Kidney epithelial cell (primary cell): ENCODE measurements around the gene HEMK1. TPM values are rescaled to one million over a fixed set of nuclear protein-coding genes. Genes with fewer than 3 reads are reported as not detected.
A peak's percentile ranks its signal among the peaks of the same experiment; 100 is the strongest.

Experiments
- DNase-seq: peaks from one replicate; pipeline ENCODE4 v3.0.0-alpha.2; 2010; ENCODE audit warnings: low read depth
- H3K27me3 ChIP-seq: 2 replicates; pipeline ENCODE4 v1.6.0; 2011; ENCODE audit warnings: low read length; ENCODE audit not compliant: control insufficient read depth, insufficient read depth
- H3K36me3 ChIP-seq: 2 replicates; pipeline ENCODE4 v1.5.1; 2011; ENCODE audit warnings: low read length; ENCODE audit not compliant: control insufficient read depth, insufficient read depth
- H3K4me3 ChIP-seq: 2 replicates; pipeline ENCODE4 v1.5.1; 2011; ENCODE audit warnings: low read depth, mild to moderate bottlenecking, control low read depth, low read length
- CTCF ChIP-seq: IDR thresholded peaks from 2 replicates; pipeline ENCODE4 v1.5.1; 2011; ENCODE audit warnings: mild to moderate bottlenecking, moderate library complexity, low read length, control low read depth, inconsistent platforms; ENCODE audit not compliant: insufficient read depth, poor library complexity, severe bottlenecking
- total RNA-seq: library from RNA; depleted of rRNA; stranded (reverse); fragments of >200 nt; gene quantifications from 2 replicates; pipeline ENCODE4 v1.2.3, GENCODE V29; 2015

Gene HEMK1
- 15.3 and 15.6 TPM in 2 replicates for total RNA-seq

GRCh38 chr3:50568947-50569749, at the start of gene HEMK1:
Gene HEMK1 (plus strand): TSS chr3:50569522. CDS start chr3:50571105, 1,583 bp downstream.
- no peak for TF ChIP-seq CTCF
- Histone ChIP-seq H3K27me3 (no peaks in the 10 kb centered on the region), H3K36me3 (no peaks in the 10 kb centered on the region), H3K4me3 (peak within 1 kb of the TSS; percentile 82)
- DNase-seq, result no peak

GRCh38 chr3:50520849-50521248, 48.5 kb upstream of the HEMK1 start:
- TF ChIP-seq CTCF, result no peak
- no peaks in the 10 kb centered on the region for H3K36me3 ChIP-seq
- no peak for DNase-seq
- peaks cover 34% of the 10 kb centered on the region for H3K27me3 ChIP-seq
- no peak overlapping the region for H3K4me3 ChIP-seq

- no peak for DNase-seq
- TF ChIP-seq CTCF, result no peak
- H3K27me3 ChIP-seq, result peaks cover 30% of the 10 kb centered on the region
- H3K4me3 ChIP-seq, result no peak overlapping the region
- H3K36me3 ChIP-seq, result no peaks in the 10 kb centered on the region
Measured at GRCh38 chr3:50521572-50521971, 47.8 kb upstream of the HEMK1 start.

GRCh38 chr3:50523279-50523811, 46.0 kb upstream of the HEMK1 start:
- H3K36me3 ChIP-seq, result no peaks in the 10 kb centered on the region
- TF ChIP-seq CTCF, result no peak
- no peak overlapping the region for H3K4me3 ChIP-seq
- DNase-seq, result no peak
- H3K27me3 ChIP-seq, result peaks cover 32% of the 10 kb centered on the region

GRCh38 chr3:50524746-50525145, 44.6 kb upstream of the HEMK1 start:
- no peak for TF ChIP-seq CTCF
- no peaks in the 10 kb centered on the region for H3K36me3 ChIP-seq
- no peak overlapping the region for H3K4me3 ChIP-seq
- peaks cover 40% of the 10 kb centered on the region for H3K27me3 ChIP-seq
- no peak for DNase-seq
